ENCODE data around the gene IL17RE. TPM values are rescaled to one million over a fixed set of nuclear protein-coding genes. Genes with fewer than 3 reads are reported as not detected.

IL17RE gene
- total and polyA plus RNA-seq, 2 of the 13 experiments (the other 11 are each of a cell fraction or from before 2014, with no cell fraction given), result 14.5 to 24.1 TPM

DNA sequence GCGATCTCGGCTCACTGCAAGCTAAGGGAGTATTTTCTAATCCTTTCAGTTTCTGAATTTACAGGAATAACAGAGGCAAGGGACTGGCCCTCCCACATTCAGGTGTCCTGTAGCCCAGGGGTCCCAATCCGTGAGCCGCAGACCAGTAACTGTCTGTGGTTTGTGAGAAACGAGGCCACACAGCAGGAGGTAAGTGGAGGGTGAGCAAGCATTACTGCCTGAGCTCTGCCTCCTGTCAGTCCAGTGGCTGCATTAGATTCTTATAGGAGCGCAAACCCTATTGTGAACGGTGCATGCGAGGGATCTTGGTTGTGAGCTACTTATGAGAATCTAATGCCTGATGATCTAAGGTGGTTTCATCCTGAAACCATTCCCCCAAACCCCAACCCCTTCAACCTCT, 9.2 kb downstream of the IL17RE start:
- in situ Hi-C loops (cut with HindIII; ENCODE audit: extremely low pct_ligation_motif_present, low pct_unique_long_range_greater_than_20kb) (no loop called here), intact Hi-C loops (cut with micrococcal nuclease; ENCODE audit: unreplicated experiment) (no loop called here)
- H3K4me3 ChIP-seq (replicated peaks in 1 of 3; ENCODE audit: insufficient read depth in 1 of 3, low read depth in 2 of 3, low read length in 3 of 3), result no peak overlapping the region
- BruUV-seq (replicated peaks), result no TSS peak
- H3K27me3 ChIP-seq (ENCODE audit: control insufficient read depth in 1 of 2, insufficient read depth in 2 of 2, low read length in 2 of 2), result no peaks in the 10 kb centered on the region
- ATAC-seq (no peak), DNase-seq (ENCODE audit: low spot score) (no peak), FAIRE-seq (no peak)
- no peak overlapping the region for H3K9ac ChIP-seq (ENCODE audit: insufficient read depth, low read depth, low read length)
- peaks cover 23% of the 10 kb centered on the region for H3K4me1 ChIP-seq (ENCODE audit: insufficient read depth, low read length)
- no peaks in the 10 kb centered on the region for H4K20me1 ChIP-seq (ENCODE audit: insufficient read depth, low read length)
- H3K27ac ChIP-seq (ENCODE audit: extremely low read length, insufficient read depth, low read length), result no peak overlapping the region
- CTCF ChIA-PET (ENCODE audit: low intra/inter-chr PET ratio, low total read pairs), result no interaction called here
- H3K79me2 ChIP-seq (ENCODE audit: insufficient read depth, low read length), result no peaks in the 10 kb centered on the region
- 96% methylated on average over 8 of the region's 8 CpGs for WGBS (ENCODE audit: low lambda C conversion rate)
- peaks cover 13 to 32% of the 10 kb centered on the region in 2 experiments for H3K36me3 ChIP-seq (replicated peaks in 1 of 2; ENCODE audit: control insufficient read depth in 1 of 2, insufficient read depth in 2 of 2, low read length in 2 of 2)
- TF ChIP-seq ZNF18 (CRISPR knock-in tag; IDR thresholded peaks at IDR 0.05; ENCODE audit: insufficient replicate concordance) (no peak), ZNF3 (CRISPR knock-in tag; IDR thresholded peaks at IDR 0.05) (no peak)
- no peak overlapping the region for H3K4me2 ChIP-seq (ENCODE audit: low read depth, low read length)
- H2AFZ ChIP-seq (ENCODE audit: low read length), result no peak overlapping the region
- H3K9me3 ChIP-seq (ENCODE audit: low read length), result no peaks in the 10 kb centered on the region
- POLR2A ChIA-PET, result interaction anchor here (0.9 to 9.0 kb wide), 4 partner anchors 11 to 48 kb away, joined by 3 to 298 read pairs (median 62); partner anchors contain the start of genes CRELD1 and IL17RE

- H3K79me2 ChIP-seq (ENCODE audit: insufficient read depth, low read length), result no peaks in the 10 kb centered on the region
- H3K9ac ChIP-seq (ENCODE audit: insufficient read depth, low read depth, low read length), result no peak overlapping the region
- intact Hi-C loops (cut with micrococcal nuclease; ENCODE audit: unreplicated experiment), result no loop called here
- BruUV-seq (replicated peaks), result no TSS peak
- H3K4me1 ChIP-seq (ENCODE audit: insufficient read depth, low read length), result peaks cover 26% of the 10 kb centered on the region
- H2AFZ ChIP-seq (ENCODE audit: low read length), result no peak overlapping the region
- H3K4me2 ChIP-seq (ENCODE audit: low read depth, low read length), result no peak overlapping the region
- in situ Hi-C loops (cut with HindIII; ENCODE audit: extremely low pct_ligation_motif_present, low pct_unique_long_range_greater_than_20kb), result no loop called here
- FAIRE-seq (no peak), ATAC-seq (no peak), DNase-seq (ENCODE audit: low spot score) (no peak)
- H3K4me3 ChIP-seq (replicated peaks in 1 of 3; ENCODE audit: insufficient read depth in 1 of 3, low read depth in 2 of 3, low read length in 3 of 3), result no peak overlapping the region
- POLR2A ChIA-PET, result interaction anchor here (0.8 to 9.0 kb wide), 6 partner anchors 12 to 68 kb away, joined by 3 to 298 read pairs (median 22); partner anchors contain the start of genes CRELD1, IL17RE and RPUSD3
- CTCF ChIA-PET (ENCODE audit: low intra/inter-chr PET ratio, low total read pairs), result no interaction called here
- no peaks in the 10 kb centered on the region for H3K9me3 ChIP-seq (ENCODE audit: low read length)
- TF ChIP-seq ARNT (IDR thresholded peaks at IDR 0.05) (no peak), CEBPB (IDR thresholded peaks at IDR 0.05; ENCODE audit: borderline replicate concordance, low read depth, low read length) (0 out of 2 replicates have a peak, but pooled peaks have one; percentile 30), SMAD1 (CRISPR knock-in tag; IDR thresholded peaks at IDR 0.05; ENCODE audit: borderline replicate concordance, low read depth) (no peak), TRIM22 (IDR thresholded peaks at IDR 0.05) (no peak), ZNF710 (CRISPR knock-in tag; IDR thresholded peaks at IDR 0.05; ENCODE audit: borderline replicate concordance) (no peak)
- no peaks in the 10 kb centered on the region for H3K27me3 ChIP-seq (ENCODE audit: control insufficient read depth in 1 of 2, insufficient read depth in 2 of 2, low read length in 2 of 2)
- H3K27ac ChIP-seq (ENCODE audit: extremely low read length, insufficient read depth, low read length), result no peak overlapping the region
- 87% methylated on average over 7 of the region's 7 CpGs for WGBS (ENCODE audit: low lambda C conversion rate)
- no peaks in the 10 kb centered on the region for H4K20me1 ChIP-seq (ENCODE audit: insufficient read depth, low read length)
- H3K36me3 ChIP-seq (replicated peaks in 1 of 2; ENCODE audit: control insufficient read depth in 1 of 2, insufficient read depth in 2 of 2, low read length in 2 of 2), result peaks cover 13 to 30% of the 10 kb centered on the region in 2 experiments; a peak in 4 of 5 replicates
These were observed 9.8 kb downstream of the IL17RE start for GRCh38 chr3:9912294-9912935.

Data from HepG2 (cell line).